Pancreas (tissue), 10 donors: ENCODE data around the gene OLFML1. TPM values are rescaled to one million over a fixed set of nuclear protein-coding genes. Genes with fewer than 3 reads are reported as not detected.
A peak's percentile ranks its signal among the peaks of the same experiment; 100 is the strongest.

Experiments
- ATAC-seq, 4 donors: fragments of 200-7000 bp; cut with Tn5 transposase; one replicate each; pipeline versions ENCODE4 v1.8.0 to v1.9.1; 2020; ENCODE audit warnings: mild to moderate bottlenecking in 4 of 4, moderate library complexity in 4 of 4
- DNase-seq, 6 donors: peaks; one replicate each; pipeline ENCODE4 v3.0.0-alpha.2; 2020
- FAIRE-seq: peaks from 2 replicates; lab custom pipeline; 2012; peaks lifted over from hg19 to GRCh38; lab: Jason Lieb, UNC
- H3K27ac ChIP-seq, 4 donors: fragments of 200-600 bp; sonication (generic); 1 replicate in 3 of 4; 2 replicates in 1 of 4; pipeline versions ENCODE4 v1.5.0 to v1.8.0; 2020
- H3K27me3 ChIP-seq, 4 donors: fragments of 200-600 bp; one replicate each; pipeline ENCODE4 v1.8.0; 2021
- H3K36me3 ChIP-seq, 3 donors: fragments of 200-600 bp; sonication (generic) in 1 of 3; one replicate each; pipeline versions ENCODE4 v1.5.0 to v1.8.0; 2020 to 2021
- H3K4me1 ChIP-seq, 3 donors: fragments of 200-600 bp; one replicate each; pipeline ENCODE4 v1.8.0; 2021
- H3K4me3 ChIP-seq, 4 donors: fragments of 200-600 bp; sonication (generic) in 2 of 4; one replicate each; pipeline versions ENCODE4 v1.5.0 to v1.8.0; 2020 to 2021
- H3K9me3 ChIP-seq, 4 donors: fragments of 200-600 bp; one replicate each; pipeline ENCODE4 v1.8.0; 2021
- CTCF ChIP-seq, 4 donors: fragments of 200-600 bp; sonication (generic) in 3 of 4; IDR thresholded peaks; one replicate each; pipeline versions ENCODE4 v1.5.0 to v1.8.0; 2021; ENCODE audit warnings: antibody characterized with exemption in 4 of 4
- WGBS, 2 donors: extraction: QIAGEN DNeasy Blood & Tissue Kit; methylation state at CpG; one replicate each; pipeline ENCODE4 v1.1.7; 2013; 5-methylcytosine and 5-hydroxymethylcytosine counted together
- intact Hi-C, 3 donors: fragments of 100-400 bp; cut with DNase I; formaldehyde crosslinking; loops; one replicate each; pipeline versions ENCODE4 v1.11.1 to v1.14.2; 2022
- polyA plus RNA-seq, 2 donors: library from polyadenylated mRNA; stranded (reverse); fragments of 200-250 nt; gene quantifications; one replicate each; pipeline ENCODE4 v1.2.3, GENCODE V29; 2013
- total RNA-seq, 6 donors: library from RNA; stranded (reverse); fragmentation: NEBNext Ultra II Directional in 4 of 6; extraction: Animal tissue kit (Norgen Biotek cat#: 25700) in 4 of 6; gene quantifications; one replicate each; pipeline versions ENCODE4 v1.2.1 to v1.2.4, GENCODE V29; 2021 to 2023
- donor health status: healthy with polysubstance abuse.
- donor health status: DM: no; HTN: no; CAD: no; lungs with moderate emphysema.
- donor health status: DM: no; HTN: no; CAD: no.
- donor health status: control.
- donor health status: control.
- donor health status: Bipolar disorder and iron deficiency.
- donor health status: DM: yes; HTN: yes; CAD: no.
- donor health status: DM: no; HTN: no; CAD: no.
- donor health status: DM: no; HTN: no; CAD: no.
- donor health status: DM: yes; HTN: yes; CAD: no.

The OLFML1 gene
- total and polyA plus RNA-seq, 8 donors, result 0.32 to 7.0 (median 0.99) TPM

GRCh38 chr11:7511401-7511800 lies 26.1 kb downstream of the OLFML1 start:
- FAIRE-seq, result no peak
- H3K36me3 ChIP-seq, result no peaks in the 10 kb centered on the region
- H3K27me3 ChIP-seq, result no peaks in the 10 kb centered on the region
- no peaks in the 10 kb centered on the region for H3K9me3 ChIP-seq
- 10 to 11% methylated on average over 5 of the region's 5 CpGs for whole genome bisulfite sequencing, 2 donors
- peak; percentile 44 to 64 (median 52) for ATAC-seq
- intact Hi-C loops, result no loop called here
- peak in 5 of 6 donors; percentile 61 to 82 (median 75) for DNase-seq
- TF ChIP-seq CTCF (IDR thresholded peaks at IDR 0.05), result no peak
- peak overlapping the region; percentile 28 to 89 (median 60) for H3K27ac ChIP-seq
- H3K4me3 ChIP-seq, result no peak overlapping the region
- peaks cover 13 to 29% (median 28%) of the 10 kb centered on the region in 3 donors for H3K4me1 ChIP-seq

- intact Hi-C loops, result no loop called here
- Histone ChIP-seq H3K27ac (peak overlapping the region; percentile 72 to 89 (median 80)), H3K9me3 (no peaks in the 10 kb centered on the region), H3K27me3 (no peaks in the 10 kb centered on the region), H3K36me3 (no peaks in the 10 kb centered on the region), H3K4me1 (peaks cover 13 to 29% (median 28%) of the 10 kb centered on the region in 3 donors), H3K4me3 (peak overlapping the region in 3 of 4 donors; percentile 69 to 77 (median 75))
- 14 to 15% methylated on average over 18 of the region's 18 CpGs for WGBS, 2 donors
- ATAC-seq, result peak; percentile 19 to 56 (median 39)
- FAIRE-seq, result no peak
- TF ChIP-seq CTCF (IDR thresholded peaks at IDR 0.05), result no peak
- DNase-seq, result peak in 5 of 6 donors; percentile 47 to 76 (median 59)
Measured at GRCh38 chr11:7512525-7513233, 27.4 kb downstream of the OLFML1 start.

- H3K27ac ChIP-seq, result peak within 1 kb of the TSS; percentile 72 to 89 (median 80)
- intact Hi-C loops, result no loop called here
Measured at GRCh38 chr11:7513234-7514098, 28.2 kb downstream of the OLFML1 start, which contains the start of gene PPFIBP2. Gene PPFIBP2 (plus strand): TSS chr11:7513999. CDS start chr11:7549476, 35,477 bp downstream.

GRCh38 chr11:7514099-7514591 lies 28.8 kb downstream of the OLFML1 start:
- no peak for TF ChIP-seq CTCF (IDR thresholded peaks at IDR 0.05)
- Histone ChIP-seq H3K27ac (peak overlapping the region; percentile 72 to 89 (median 80)), H3K4me3 (peak overlapping the region; percentile 67 to 77 (median 72)), H3K4me1 (peaks cover 13 to 29% (median 20%) of the 10 kb centered on the region in 3 donors), H3K27me3 (no peaks in the 10 kb centered on the region), H3K36me3 (no peaks in the 10 kb centered on the region), H3K9me3 (no peaks in the 10 kb centered on the region)
- DNase-seq (peak in 3 of 6 donors; percentile 14 to 70 (median 38)), FAIRE-seq (no peak), ATAC-seq (peak; percentile 14 to 33 (median 18))
- WGBS, 2 donors, result 1% methylated on average over 31 of the region's 31 CpGs
- intact Hi-C loops, result no loop called here

More at GRCh38 chr11:7513234-7514098, 28.2 kb downstream of the OLFML1 start, which contains the start of gene PPFIBP2:
- H3K9me3 ChIP-seq, result no peaks in the 10 kb centered on the region
- TF ChIP-seq CTCF (IDR thresholded peaks at IDR 0.05), result peak in 3 of 4 donors; percentile 6 to 51 (median 46)
- ATAC-seq (peak; percentile 87 to 94 (median 90)), FAIRE-seq (no peak), DNase-seq (peak; percentile 84 to 94 (median 89))
- no peaks in the 10 kb centered on the region for H3K36me3 ChIP-seq
- 0 to 1% methylated on average over 51 to 79 of the region's 79 CpGs for WGBS, 2 donors
- H3K4me1 ChIP-seq, result peaks cover 13 to 29% (median 25%) of the 10 kb centered on the region in 3 donors
- no peaks in the 10 kb centered on the region for H3K27me3 ChIP-seq
- H3K4me3 ChIP-seq, result peak within 1 kb of the TSS; percentile 67 to 77 (median 72)
